Esophagus squamous epithelium (tissue), 5 donors: ENCODE results near the gene RGS7. TPM values are rescaled to one million over a fixed set of nuclear protein-coding genes. Genes with fewer than 3 reads are reported as not detected.
"Not testable (repeated sequence)": the region's sequence is repeated elsewhere in the genome, so short reads cannot be mapped to it uniquely, and the experiment has no call there.

Experiments
- DNase-seq: peaks from one replicate; lab custom pipeline; 2025; lab: John Stamatoyannopoulos, UW
- H3K27ac ChIP-seq, 4 donors: fragments of 200-600 bp; sonication (generic); one replicate each; pipeline ENCODE4 v1.5.1; 2016 to 2019; ENCODE audit warnings: mild to moderate bottlenecking in 1 of 4
- H3K27me3 ChIP-seq, 4 donors: fragments of 200-600 bp; sonication (generic); 1 replicate in 3 of 4; 2 replicates in 1 of 4; pipeline versions ENCODE4 v1.5.1 to v1.6.0; 2017 to 2021; ENCODE audit warnings: antibody characterized with exemption in 1 of 4
- H3K36me3 ChIP-seq, 3 donors: fragments of 200-600 bp; sonication (generic); one replicate each; pipeline ENCODE4 v1.5.1; 2016 to 2019
- H3K4me1 ChIP-seq, 3 donors: fragments of 200-600 bp; sonication (generic); one replicate each; pipeline ENCODE4 v1.5.1; 2017 to 2019
- H3K4me3 ChIP-seq, 4 donors: fragments of 200-600 bp; sonication (generic); 1 replicate in 3 of 4; 2 replicates in 1 of 4; pipeline ENCODE4 v1.5.1; 2016 to 2019; ENCODE audit warnings: mild to moderate bottlenecking in 2 of 4, moderate library complexity in 1 of 4
- H3K9me3 ChIP-seq, 3 donors: fragments of 200-600 bp; sonication (generic); one replicate each; pipeline ENCODE4 v1.5.1; 2016 to 2019
- POLR2A ChIP-seq, 4 donors: fragments of 450-650 bp; IDR thresholded peaks; one replicate each; pipeline ENCODE4 v1.6.1; 2017; ENCODE audit warnings: antibody characterized with exemption in 4 of 4, mild to moderate bottlenecking in 4 of 4, moderate library complexity in 3 of 4
- WGBS, 2 donors: methylation state at CpG; one replicate each; pipeline ENCODE4 v1.1.5; 2018; 5-methylcytosine and 5-hydroxymethylcytosine counted together
- intact Hi-C: fragments of 100-400 bp; cut with DNase I; formaldehyde crosslinking; loops from one replicate; pipeline ENCODE4 v1.15.0; 2022
- total RNA-seq, 4 donors: library from RNA; depleted of rRNA; stranded (reverse); fragments of >200 nt; gene quantifications; one replicate each; pipeline ENCODE4 v1.1.0, GENCODE V29; 2016
- TF ChIP-seq, protein P1 (sequence below), 6 experiments: fragments of 450-650 bp in 4 of 6; fragments of 200-600 bp in 2 of 6; sonication (generic) in 2 of 6; IDR thresholded peaks; one replicate each; pipeline ENCODE4 v1.5.1; 2016 to 2019; ENCODE audit warnings: antibody characterized with exemption in 6 of 6, mild to moderate bottlenecking in 4 of 6, moderate library complexity in 4 of 6
- donor health status: DM: yes; HTN: yes; CAD: no.

RGS7 gene
- total RNA-seq, 4 donors from 2014 or later, result not detected

GRCh38 chr1:240771450-240771849 lies 585.6 kb downstream of the RGS7 start:
- no peak overlapping the region for H3K27ac ChIP-seq
- H3K4me1 ChIP-seq, result no peaks in the 10 kb centered on the region
- no peak overlapping the region for H3K4me3 ChIP-seq
- H3K27me3 ChIP-seq, result no peaks in the 10 kb centered on the region
- DNase-seq, result no peak
- TF ChIP-seq, protein P1, sequence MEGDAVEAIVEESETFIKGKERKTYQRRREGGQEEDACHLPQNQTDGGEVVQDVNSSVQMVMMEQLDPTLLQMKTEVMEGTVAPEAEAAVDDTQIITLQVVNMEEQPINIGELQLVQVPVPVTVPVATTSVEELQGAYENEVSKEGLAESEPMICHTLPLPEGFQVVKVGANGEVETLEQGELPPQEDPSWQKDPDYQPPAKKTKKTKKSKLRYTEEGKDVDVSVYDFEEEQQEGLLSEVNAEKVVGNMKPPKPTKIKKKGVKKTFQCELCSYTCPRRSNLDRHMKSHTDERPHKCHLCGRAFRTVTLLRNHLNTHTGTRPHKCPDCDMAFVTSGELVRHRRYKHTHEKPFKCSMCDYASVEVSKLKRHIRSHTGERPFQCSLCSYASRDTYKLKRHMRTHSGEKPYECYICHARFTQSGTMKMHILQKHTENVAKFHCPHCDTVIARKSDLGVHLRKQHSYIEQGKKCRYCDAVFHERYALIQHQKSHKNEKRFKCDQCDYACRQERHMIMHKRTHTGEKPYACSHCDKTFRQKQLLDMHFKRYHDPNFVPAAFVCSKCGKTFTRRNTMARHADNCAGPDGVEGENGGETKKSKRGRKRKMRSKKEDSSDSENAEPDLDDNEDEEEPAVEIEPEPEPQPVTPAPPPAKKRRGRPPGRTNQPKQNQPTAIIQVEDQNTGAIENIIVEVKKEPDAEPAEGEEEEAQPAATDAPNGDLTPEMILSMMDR (IDR thresholded peaks at IDR 0.05), result no peak
- H3K9me3 ChIP-seq, result no peaks in the 10 kb centered on the region
- WGBS, 2 donors, result 82 to 87% methylated on average over 6 to 16 of the region's 16 CpGs
- intact Hi-C loops, result no loop called here
- no peaks in the 10 kb centered on the region for H3K36me3 ChIP-seq

DNA sequence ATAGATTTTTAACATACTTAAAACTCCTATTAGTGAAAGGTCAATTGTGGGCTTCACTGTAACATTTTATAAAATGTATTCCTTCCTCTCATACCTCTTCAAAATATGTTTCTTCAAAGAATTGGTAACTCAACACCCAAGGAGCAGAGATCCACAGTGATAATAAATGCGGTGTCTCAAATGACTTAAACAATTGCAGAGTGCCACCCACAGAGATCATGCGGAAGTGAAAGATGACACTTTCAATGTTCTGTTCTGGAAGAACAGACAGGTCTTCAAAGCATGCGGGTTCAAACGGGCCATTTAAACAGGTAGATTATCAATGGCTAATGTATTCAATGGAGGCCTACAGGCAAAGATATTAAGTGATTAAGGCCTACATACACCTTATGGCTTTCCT lies 588.0 kb downstream of the RGS7 start:
- TF ChIP-seq, protein P1 (IDR thresholded peaks at IDR 0.05), result no peak
- H3K27ac ChIP-seq, result no peak overlapping the region
- 62 to 65% methylated on average over 4 of the region's 4 CpGs for WGBS, 2 donors
- no peaks in the 10 kb centered on the region for H3K9me3 ChIP-seq
- H3K27me3 ChIP-seq, result no peaks in the 10 kb centered on the region
- H3K36me3 ChIP-seq, result no peaks in the 10 kb centered on the region
- no peak for DNase-seq
- H3K4me1 ChIP-seq, result no peaks in the 10 kb centered on the region
- H3K4me3 ChIP-seq, result no peak overlapping the region
- intact Hi-C loops, result no loop called here

DNA sequence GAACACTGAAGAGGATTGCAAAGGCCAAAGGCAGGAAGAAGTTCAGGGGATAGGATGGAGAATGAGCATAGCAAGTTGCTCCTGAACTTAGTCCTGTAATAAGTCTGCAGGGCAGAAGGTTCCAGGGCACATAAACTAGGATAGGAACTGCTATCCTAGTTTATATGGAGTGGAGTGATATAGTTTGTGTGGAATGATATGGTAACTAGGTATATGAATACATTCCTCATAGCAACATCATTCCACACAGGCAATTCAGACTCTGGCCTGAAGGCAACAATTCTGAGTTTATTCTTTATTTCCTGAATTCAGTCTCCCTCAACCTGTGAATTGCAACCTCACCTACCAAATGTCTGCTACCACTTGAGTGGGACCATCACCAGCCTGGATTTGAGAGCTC lies 590.2 kb downstream of the RGS7 start:
- TF ChIP-seq, protein P1 (IDR thresholded peaks at IDR 0.05), result no peak
- no peak for TF ChIP-seq POLR2A (IDR thresholded peaks at IDR 0.05)
- intact Hi-C loops, result no loop called here

DNA sequence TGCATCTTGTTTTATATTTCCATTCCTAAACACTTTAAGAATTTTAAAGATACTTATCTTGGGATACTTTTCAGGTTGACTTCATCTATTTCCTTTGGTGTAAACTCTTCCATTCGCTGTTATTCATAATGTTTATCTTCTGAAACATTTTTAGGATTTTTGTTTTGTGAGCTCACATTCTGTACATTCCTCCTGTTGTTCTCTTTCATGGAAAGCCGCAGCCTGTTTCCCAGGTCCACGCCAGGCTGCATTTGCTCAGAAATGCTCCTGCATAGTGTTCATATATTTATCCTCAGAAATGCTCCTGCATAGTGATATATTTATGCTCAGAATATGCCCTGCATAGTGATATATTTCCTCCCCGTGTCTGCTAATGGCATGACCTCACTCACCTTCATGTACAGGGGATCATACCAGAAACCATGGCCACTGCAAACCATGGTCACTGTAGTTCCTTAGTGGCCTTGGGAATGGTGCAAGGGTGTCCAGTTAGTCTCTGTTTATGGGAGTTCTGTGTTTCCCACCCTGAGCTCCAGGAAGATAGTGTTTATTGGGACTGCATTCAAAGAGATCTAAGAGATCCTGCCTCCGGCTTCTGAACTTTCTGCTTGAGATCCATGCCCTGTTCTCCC lies 591.2 kb downstream of the RGS7 start:
- no peak overlapping the region for H3K4me3 ChIP-seq
- no peaks in the 10 kb centered on the region for H3K27me3 ChIP-seq
- H3K9me3 ChIP-seq, result no peaks in the 10 kb centered on the region
- H3K4me1 ChIP-seq, result no peaks in the 10 kb centered on the region
- DNase-seq, result no peak
- intact Hi-C loops, result no loop called here
- no peaks in the 10 kb centered on the region for H3K36me3 ChIP-seq
- TF ChIP-seq POLR2A (IDR thresholded peaks at IDR 0.05), result no peak
- TF ChIP-seq, protein P1 (IDR thresholded peaks at IDR 0.05), result no peak
- no peak overlapping the region for H3K27ac ChIP-seq
- WGBS, 2 donors, result 36 to 42% methylated on average over 5 of the region's 5 CpGs

More for the DNA sequence above, 590.2 kb downstream of the RGS7 start:
- no peaks in the 10 kb centered on the region for H3K36me3 ChIP-seq
- H3K4me3 ChIP-seq, result no peak overlapping the region
- no peaks in the 10 kb centered on the region for H3K9me3 ChIP-seq
- DNase-seq, result no peak
- H3K27ac ChIP-seq, result no peak overlapping the region
- H3K27me3 ChIP-seq, result no peaks in the 10 kb centered on the region
- no peaks in the 10 kb centered on the region for H3K4me1 ChIP-seq

- Histone ChIP-seq H3K27me3 (no peaks in the 10 kb centered on the region), H3K4me3 (no peak overlapping the region), H3K27ac (no peak overlapping the region), H3K4me1 (no peaks in the 10 kb centered on the region), H3K9me3 (no peaks in the 10 kb centered on the region), H3K36me3 (no peaks in the 10 kb centered on the region)
- intact Hi-C loops, result no loop called here
- DNase-seq, result no peak
- TF ChIP-seq, protein P1 (IDR thresholded peaks at IDR 0.05), result no peak
- no peak for TF ChIP-seq POLR2A (IDR thresholded peaks at IDR 0.05)
- WGBS, 2 donors, result 91 to 93% methylated on average over 12 of the region's 12 CpGs
Measured at GRCh38 chr1:240763771-240764170, 593.2 kb downstream of the RGS7 start.

GRCh38 chr1:240763095-240763494 lies 593.9 kb downstream of the RGS7 start:
- H3K4me1 ChIP-seq, H3K4me3 ChIP-seq, H3K9me3 ChIP-seq, H3K36me3 ChIP-seq, H3K27ac ChIP-seq, H3K27me3 ChIP-seq, DNase-seq, intact Hi-C loops: not testable (repeated sequence)
- 82 to 92% methylated on average over 5 of the region's 7 CpGs for WGBS, 2 donors

GRCh38 chr1:240762471-240762987 lies 594.5 kb downstream of the RGS7 start:
- H3K36me3 ChIP-seq, H3K4me3 ChIP-seq, H3K4me1 ChIP-seq, H3K9me3 ChIP-seq, DNase-seq, H3K27me3 ChIP-seq, H3K27ac ChIP-seq, intact Hi-C loops: not testable (repeated sequence)
- no CpG with 5 or more reads among the region's 42 CpGs for WGBS, 2 donors

GRCh38 chr1:240758777-240759176 lies 598.2 kb downstream of the RGS7 start:
- H3K9me3 ChIP-seq, H3K4me3 ChIP-seq, DNase-seq, H3K36me3 ChIP-seq, H3K27ac ChIP-seq, H3K4me1 ChIP-seq, H3K27me3 ChIP-seq, intact Hi-C loops: not testable (repeated sequence)
- 55 to 65% methylated on average over 6 of the region's 6 CpGs for WGBS, 2 donors
